ENCODE data around the gene MAFG. TPM values are rescaled to one million over a fixed set of nuclear protein-coding genes. Genes with fewer than 3 reads are reported as not detected.

The MAFG gene
- total RNA-seq, 1 experiment from 2014 or later = 22.9 TPM

DNA sequence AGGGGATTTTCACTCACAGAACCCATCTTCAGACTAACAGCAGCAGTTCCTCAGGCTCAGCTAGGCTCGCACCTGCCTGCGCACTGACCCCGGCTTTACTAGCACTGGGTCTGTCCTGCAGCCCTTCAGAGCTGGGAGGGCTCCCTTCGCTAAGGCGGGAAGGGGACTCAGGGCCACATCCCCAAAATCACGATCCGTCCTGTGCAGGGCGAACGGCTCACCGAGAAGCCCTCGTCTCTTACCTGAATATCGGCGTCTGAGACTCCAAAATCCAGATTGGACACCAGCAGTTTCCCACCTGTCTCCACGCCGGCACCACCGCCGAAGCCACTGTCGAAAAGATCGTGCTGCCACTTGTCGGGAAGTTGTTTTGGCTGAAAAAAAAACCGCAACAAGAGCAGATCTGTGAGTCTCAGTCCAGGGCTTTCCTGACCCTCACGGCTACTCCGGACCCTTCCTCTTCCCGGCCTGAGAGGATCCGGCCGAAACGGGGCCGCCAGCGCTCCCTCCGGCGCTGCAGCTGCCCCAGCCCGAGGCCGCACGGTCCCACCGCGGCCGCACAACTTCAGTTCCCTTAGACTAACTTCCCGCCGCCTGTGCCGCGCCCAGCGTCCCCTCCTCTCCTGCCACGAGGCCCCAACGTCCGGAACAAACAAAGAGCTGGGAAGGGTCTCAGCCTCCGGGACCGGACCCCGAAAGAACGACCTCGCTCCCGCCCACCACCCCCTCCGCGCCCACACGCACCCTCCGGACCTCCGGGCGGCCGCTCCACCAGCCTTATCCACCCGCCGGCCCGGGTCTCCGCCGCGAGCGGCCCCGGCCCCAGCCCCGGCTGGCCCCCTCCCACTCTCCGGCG is 36.9 kb downstream of the MAFG start:
- no peak for ATAC-seq
- H3K4me1 ChIP-seq (ENCODE audit: insufficient read depth, low read length) = peaks cover 40% of the 10 kb centered on the region
- DNase-seq = no peak
- peaks cover 79% of the 10 kb centered on the region for H3K79me2 ChIP-seq (ENCODE audit: low read length)
- peaks cover 12% of the 10 kb centered on the region for H3F3A ChIP-seq (ENCODE audit: low read length, unreplicated experiment)
- intact Hi-C loops (cut with micrococcal nuclease) = loop anchor here (1.0 kb wide), 1 partner anchor 21 kb away; the partner anchor contains the start of gene PCYT2
- peak overlapping the region; percentile 99 for H3K4me3 ChIP-seq (ENCODE audit: low read length)
- H2AFZ ChIP-seq (ENCODE audit: low read length) = no peak overlapping the region
- TF ChIP-seq, protein P1, sequence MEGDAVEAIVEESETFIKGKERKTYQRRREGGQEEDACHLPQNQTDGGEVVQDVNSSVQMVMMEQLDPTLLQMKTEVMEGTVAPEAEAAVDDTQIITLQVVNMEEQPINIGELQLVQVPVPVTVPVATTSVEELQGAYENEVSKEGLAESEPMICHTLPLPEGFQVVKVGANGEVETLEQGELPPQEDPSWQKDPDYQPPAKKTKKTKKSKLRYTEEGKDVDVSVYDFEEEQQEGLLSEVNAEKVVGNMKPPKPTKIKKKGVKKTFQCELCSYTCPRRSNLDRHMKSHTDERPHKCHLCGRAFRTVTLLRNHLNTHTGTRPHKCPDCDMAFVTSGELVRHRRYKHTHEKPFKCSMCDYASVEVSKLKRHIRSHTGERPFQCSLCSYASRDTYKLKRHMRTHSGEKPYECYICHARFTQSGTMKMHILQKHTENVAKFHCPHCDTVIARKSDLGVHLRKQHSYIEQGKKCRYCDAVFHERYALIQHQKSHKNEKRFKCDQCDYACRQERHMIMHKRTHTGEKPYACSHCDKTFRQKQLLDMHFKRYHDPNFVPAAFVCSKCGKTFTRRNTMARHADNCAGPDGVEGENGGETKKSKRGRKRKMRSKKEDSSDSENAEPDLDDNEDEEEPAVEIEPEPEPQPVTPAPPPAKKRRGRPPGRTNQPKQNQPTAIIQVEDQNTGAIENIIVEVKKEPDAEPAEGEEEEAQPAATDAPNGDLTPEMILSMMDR (conservative IDR thresholded peaks at IDR 0.05; ENCODE audit: low read depth, low read length) = no peak
- TF ChIP-seq EZH2phosphoT487 (IDR thresholded peaks at IDR 0.05; ENCODE audit: borderline replicate concordance, low read length) (no peak), EZH2 (IDR thresholded peaks at IDR 0.05; ENCODE audit: low read length, unreplicated experiment) (no peak)
- peaks cover 50% of the 10 kb centered on the region for H3K36me3 ChIP-seq (ENCODE audit: low read depth, low read length)
- CTCF ChIA-PET = no interaction called here
- POLR2A ChIA-PET (ENCODE audit: unreplicated experiment) = no interaction called here
- TSS peak; percentile 39 for BruUV-seq (replicated peaks)
- peak overlapping the region; percentile 58 for H3K27ac ChIP-seq (ENCODE audit: low read length)
- no peaks in the 10 kb centered on the region for H3K27me3 ChIP-seq (ENCODE audit: low read length)
- H3K9me3 ChIP-seq (ENCODE audit: low read length) = no peaks in the 10 kb centered on the region
- H4K20me1 ChIP-seq (ENCODE audit: low read length) = peaks cover 25% of the 10 kb centered on the region
- peak overlapping the region; percentile 100 for H3K4me2 ChIP-seq (ENCODE audit: low read length)
- H3K9ac ChIP-seq (ENCODE audit: low read length) = peak overlapping the region; percentile 98
- H3K9me2 ChIP-seq (replicated peaks; ENCODE audit: low read length) = no peaks in the 10 kb centered on the region

- TF ChIP-seq EZH2 (IDR thresholded peaks at IDR 0.05; ENCODE audit: low read length, unreplicated experiment) = no peak
- TF ChIP-seq, protein P1 (conservative IDR thresholded peaks at IDR 0.05; ENCODE audit: low read depth, low read length) = no peak
- no peak for TF ChIP-seq EZH2phosphoT487 (IDR thresholded peaks at IDR 0.05; ENCODE audit: borderline replicate concordance, low read length)
- Histone ChIP-seq H2AFZ (ENCODE audit: low read length) (no peak overlapping the region), H3K4me1 (ENCODE audit: insufficient read depth, low read length) (peaks cover 45% of the 10 kb centered on the region), H3K4me2 (ENCODE audit: low read length) (peak overlapping the region; percentile 100), H3K36me3 (ENCODE audit: low read depth, low read length) (peaks cover 55% of the 10 kb centered on the region), H3K9ac (ENCODE audit: low read length) (peak overlapping the region; percentile 98), H3K27ac (ENCODE audit: low read length) (peak overlapping the region; percentile 58; the same call in 1 of the 2 replicates), H3F3A (ENCODE audit: low read length, unreplicated experiment) (peaks cover 12% of the 10 kb centered on the region), H3K9me3 (ENCODE audit: low read length) (no peaks in the 10 kb centered on the region), H3K9me2 (replicated peaks; ENCODE audit: low read length) (no peaks in the 10 kb centered on the region), H3K27me3 (ENCODE audit: low read length) (no peaks in the 10 kb centered on the region), H3K79me2 (ENCODE audit: low read length) (peaks cover 82% of the 10 kb centered on the region), H3K4me3 (ENCODE audit: low read length) (peak overlapping the region; percentile 99), H4K20me1 (ENCODE audit: low read length) (peaks cover 30% of the 10 kb centered on the region)
- intact Hi-C loops (cut with micrococcal nuclease) = no loop called here
- no TSS peak for BruUV-seq (replicated peaks)
- ATAC-seq (no peak), DNase-seq (no peak)
- ChIA-PET POLR2A (ENCODE audit: unreplicated experiment) (no interaction called here), CTCF (interaction anchor here (0.7 kb wide), 1 partner anchor 19 kb away, joined by 3 read pairs; no protein-coding TSS in a partner anchor)
These were observed 37.9 kb downstream of the MAFG start for GRCh38 chr17:81889602-81890001.
